Tibial nerve (tissue), 4 donors: ENCODE results near the gene GABRD. TPM values are rescaled to one million over a fixed set of nuclear protein-coding genes. Genes with fewer than 3 reads are reported as not detected.

Experiments used
- DNase-seq, 2 donors: peaks; one replicate each; pipeline ENCODE4 v3.0.0-alpha.2; 2019; ENCODE audit warnings: low spot score in 2 of 2
- H3K27ac ChIP-seq, 4 donors: fragments of 200-600 bp; sonication (generic) in 3 of 4; one replicate each; pipeline ENCODE4 v1.5.1; 2017 to 2019; ENCODE audit warnings: mild to moderate bottlenecking in 1 of 4
- H3K27me3 ChIP-seq, 2 donors: fragments of 200-600 bp; sonication (generic) in 1 of 2; one replicate each; pipeline versions ENCODE4 v1.5.1 to v1.6.0; 2017 to 2019
- H3K36me3 ChIP-seq, 3 donors: fragments of 200-600 bp; sonication (generic); one replicate each; pipeline ENCODE4 v1.5.1; 2018 to 2019
- H3K4me1 ChIP-seq, 4 donors: fragments of 200-600 bp; sonication (generic) in 3 of 4; one replicate each; pipeline ENCODE4 v1.5.1; 2017 to 2019
- H3K4me3 ChIP-seq, 4 donors: fragments of 200-600 bp; sonication (generic) in 3 of 4; one replicate each; pipeline ENCODE4 v1.5.1; 2017 to 2019; ENCODE audit warnings: mild to moderate bottlenecking in 1 of 4, moderate library complexity in 1 of 4
- H3K9me3 ChIP-seq, 4 donors: fragments of 200-600 bp; sonication (generic) in 3 of 4; one replicate each; pipeline ENCODE4 v1.5.1; 2017 to 2019
- EP300 ChIP-seq, 2 donors: sonication (generic); formaldehyde crosslinking; IDR thresholded peaks; one replicate each; pipeline ENCODE4 v1.6.1; 2017; ENCODE audit warnings: antibody characterized with exemption in 2 of 2, mild to moderate bottlenecking in 1 of 2
- POLR2A ChIP-seq, 2 donors: fragments of 450-650 bp; IDR thresholded peaks; one replicate each; pipeline ENCODE4 v1.6.1; 2017; ENCODE audit warnings: antibody characterized with exemption in 2 of 2, mild to moderate bottlenecking in 2 of 2, moderate library complexity in 2 of 2
- WGBS, 2 donors: methylation state at CpG; one replicate each; pipeline ENCODE4 v1.1.5; 2018; 5-methylcytosine and 5-hydroxymethylcytosine counted together
- total RNA-seq, 4 donors: library from RNA; depleted of rRNA; stranded (reverse); fragments of >200 nt; gene quantifications; one replicate each; pipeline ENCODE4 v1.1.0, GENCODE V29; 2016
- TF ChIP-seq, protein P1 (sequence below), 5 experiments: fragments of 200-600 bp in 3 of 5; fragments of 450-650 bp in 2 of 5; sonication (generic) in 3 of 5; IDR thresholded peaks; one replicate each; pipeline ENCODE4 v1.5.1; 2016 to 2019; ENCODE audit warnings: antibody characterized with exemption in 5 of 5, mild to moderate bottlenecking in 3 of 5, moderate library complexity in 2 of 5

GABRD gene
- total RNA-seq, 4 donors from 2014 or later, result 1.0 TPM; not detected in 3

DNA sequence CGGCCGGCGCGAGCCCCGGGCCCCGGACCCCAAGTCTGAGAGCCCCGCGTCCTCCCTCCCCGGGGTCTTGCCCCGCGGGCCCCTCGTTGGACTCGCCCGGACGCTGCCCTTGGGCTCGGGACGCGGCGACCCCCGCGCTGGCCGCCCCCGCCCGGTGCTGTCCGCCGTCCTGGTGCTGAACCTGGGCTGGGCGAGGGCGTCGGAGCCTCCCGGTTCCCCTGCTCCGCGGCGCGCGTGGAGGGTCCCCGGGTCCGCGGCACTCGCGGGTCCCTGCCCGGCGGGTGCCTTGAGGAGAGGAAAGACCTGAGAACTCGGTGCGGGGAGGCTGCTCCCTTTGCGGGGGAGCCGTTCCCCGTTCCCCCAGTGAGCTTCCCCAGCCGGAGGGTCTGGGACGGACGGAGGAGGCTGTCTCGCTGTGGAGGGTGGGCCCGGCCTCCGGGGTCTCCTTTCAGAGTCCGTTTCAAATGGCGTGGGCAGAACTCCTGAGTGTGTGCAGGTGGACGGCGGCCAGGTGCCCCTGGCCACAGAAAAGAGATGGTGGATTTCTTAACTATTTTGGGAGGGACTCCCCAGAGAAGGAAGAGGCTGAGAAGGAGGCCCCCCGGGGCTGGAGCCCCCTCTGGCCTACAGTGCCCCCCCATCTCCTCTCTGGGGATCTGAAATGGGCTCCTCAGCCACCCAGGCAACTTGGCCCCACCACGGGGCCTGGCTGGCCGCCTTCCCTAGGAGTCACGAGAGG, 595 bp downstream of the GABRD start:
- Histone ChIP-seq H3K36me3 (no peaks in the 10 kb centered on the region), H3K27ac (no peak overlapping the region), H3K4me1 (peaks cover 0 to 14% (median 2%) of the 10 kb centered on the region in 4 donors), H3K27me3 (peaks cover 0 to 93% of the 10 kb centered on the region in 2 donors), H3K9me3 (no peaks in the 10 kb centered on the region), H3K4me3 (peak overlapping the region in 1 of 4 donors; percentile 40)
- DNase-seq, result no peak
- 16 to 19% methylated on average over 30 to 32 of the region's 61 CpGs for WGBS, 2 donors
- TF ChIP-seq POLR2A (IDR thresholded peaks at IDR 0.05) (no peak), EP300 (IDR thresholded peaks at IDR 0.05) (no peak)
- TF ChIP-seq, protein P1, sequence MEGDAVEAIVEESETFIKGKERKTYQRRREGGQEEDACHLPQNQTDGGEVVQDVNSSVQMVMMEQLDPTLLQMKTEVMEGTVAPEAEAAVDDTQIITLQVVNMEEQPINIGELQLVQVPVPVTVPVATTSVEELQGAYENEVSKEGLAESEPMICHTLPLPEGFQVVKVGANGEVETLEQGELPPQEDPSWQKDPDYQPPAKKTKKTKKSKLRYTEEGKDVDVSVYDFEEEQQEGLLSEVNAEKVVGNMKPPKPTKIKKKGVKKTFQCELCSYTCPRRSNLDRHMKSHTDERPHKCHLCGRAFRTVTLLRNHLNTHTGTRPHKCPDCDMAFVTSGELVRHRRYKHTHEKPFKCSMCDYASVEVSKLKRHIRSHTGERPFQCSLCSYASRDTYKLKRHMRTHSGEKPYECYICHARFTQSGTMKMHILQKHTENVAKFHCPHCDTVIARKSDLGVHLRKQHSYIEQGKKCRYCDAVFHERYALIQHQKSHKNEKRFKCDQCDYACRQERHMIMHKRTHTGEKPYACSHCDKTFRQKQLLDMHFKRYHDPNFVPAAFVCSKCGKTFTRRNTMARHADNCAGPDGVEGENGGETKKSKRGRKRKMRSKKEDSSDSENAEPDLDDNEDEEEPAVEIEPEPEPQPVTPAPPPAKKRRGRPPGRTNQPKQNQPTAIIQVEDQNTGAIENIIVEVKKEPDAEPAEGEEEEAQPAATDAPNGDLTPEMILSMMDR (IDR thresholded peaks at IDR 0.05), result no peak

DNA sequence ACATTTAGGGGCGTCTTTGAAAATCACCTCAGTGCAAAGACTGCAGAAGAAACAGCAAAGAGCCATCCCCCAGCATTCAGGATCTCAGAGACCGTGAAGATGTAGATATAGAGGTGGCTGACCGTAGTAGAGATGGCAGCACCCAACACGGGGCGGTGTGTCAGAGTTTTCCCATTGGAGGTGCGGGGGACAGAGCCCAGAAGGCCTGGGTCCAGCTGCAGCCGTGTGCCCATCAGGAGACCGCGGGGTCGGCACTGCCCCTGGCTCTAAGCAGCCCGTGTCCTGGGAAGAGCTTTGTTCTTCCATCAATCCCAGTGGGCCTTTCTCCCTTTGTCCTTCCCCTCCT, 1.1 kb downstream of the GABRD start:
- Histone ChIP-seq H3K27ac (no peak overlapping the region), H3K36me3 (no peaks in the 10 kb centered on the region), H3K4me3 (no peak overlapping the region), H3K27me3 (peaks cover 0 to 93% of the 10 kb centered on the region in 2 donors), H3K4me1 (peaks cover 0 to 14% (median 2%) of the 10 kb centered on the region in 4 donors), H3K9me3 (no peaks in the 10 kb centered on the region)
- TF ChIP-seq, protein P1 (IDR thresholded peaks at IDR 0.05), result no peak
- DNase-seq, result no peak
- 72 to 78% methylated on average over 11 of the region's 11 CpGs for WGBS, 2 donors

DNA sequence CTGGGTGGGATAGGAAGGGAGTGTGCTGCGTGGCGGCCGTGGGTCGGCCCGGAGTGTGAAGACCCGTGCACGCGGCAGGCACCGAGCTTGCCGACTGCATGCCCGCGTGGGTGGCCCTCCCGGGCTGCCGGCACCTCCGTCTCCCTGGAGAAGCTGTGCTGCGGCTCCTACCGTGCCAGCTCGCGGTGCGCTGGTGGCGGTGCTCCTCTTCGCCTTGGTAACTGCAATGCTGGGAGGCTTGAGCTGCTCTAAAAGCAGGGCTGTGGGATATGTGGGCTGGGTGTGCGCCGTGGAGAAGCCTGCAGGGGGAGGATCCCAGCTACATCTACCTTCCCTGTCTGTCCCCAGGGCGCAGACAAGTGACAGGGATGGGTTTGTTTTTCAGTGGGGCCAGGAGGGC, 2.4 kb downstream of the GABRD start:
- peaks cover 0 to 90% of the 10 kb centered on the region in 2 donors for H3K27me3 ChIP-seq

DNA sequence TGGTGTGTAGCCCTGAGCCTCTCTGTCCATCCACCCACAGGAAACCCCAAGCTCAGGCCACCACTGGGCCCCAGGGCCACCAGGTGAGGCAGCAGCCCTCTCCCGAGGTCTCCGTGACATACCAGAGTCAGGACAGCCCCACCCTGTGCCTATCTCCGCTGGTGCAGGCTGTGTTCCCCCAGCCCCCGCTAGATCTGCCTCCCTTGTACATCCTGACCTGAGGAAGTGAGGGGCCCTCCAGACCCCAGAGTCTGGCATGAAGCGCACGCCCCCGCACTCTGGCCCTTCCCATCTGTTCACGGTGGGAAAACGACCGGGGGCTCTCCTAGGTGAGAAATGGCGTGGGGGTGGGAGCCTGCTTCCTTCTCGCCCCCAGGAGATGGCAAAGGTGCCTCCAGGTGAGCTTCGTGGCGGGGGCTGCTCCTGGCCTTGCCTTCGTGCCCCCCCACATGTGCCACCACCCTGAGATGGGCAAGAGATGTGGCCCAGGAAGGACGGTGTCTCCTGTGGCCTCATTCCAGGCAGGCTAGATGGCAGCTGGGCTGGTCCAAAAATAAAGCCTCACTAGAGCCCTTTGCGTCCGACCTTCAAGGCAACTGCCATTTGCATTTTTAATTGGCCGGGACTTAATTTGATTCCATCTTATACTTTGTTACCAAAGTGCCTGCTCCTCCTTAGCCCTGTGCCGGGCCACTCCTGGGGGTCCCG, 3.1 kb downstream of the GABRD start:
- Histone ChIP-seq H3K4me3 (no peak overlapping the region), H3K36me3 (no peaks in the 10 kb centered on the region), H3K9me3 (no peaks in the 10 kb centered on the region), H3K4me1 (peaks cover 0 to 14% (median 2%) of the 10 kb centered on the region in 4 donors), H3K27ac (no peak overlapping the region), H3K27me3 (peaks cover 0 to 85% of the 10 kb centered on the region in 2 donors)
- DNase-seq, result no peak
- TF ChIP-seq POLR2A (IDR thresholded peaks at IDR 0.05) (no peak), EP300 (IDR thresholded peaks at IDR 0.05) (no peak)
- TF ChIP-seq, protein P1 (IDR thresholded peaks at IDR 0.05), result no peak
- WGBS, 2 donors, result 72 to 77% methylated on average over 21 of the region's 21 CpGs

More for the DNA sequence above, 2.4 kb downstream of the GABRD start:
- H3K36me3 ChIP-seq, result no peaks in the 10 kb centered on the region
- no peak for DNase-seq
- WGBS, 2 donors, result 81 to 88% methylated on average over 21 to 25 of the region's 25 CpGs
- no peak overlapping the region for H3K4me3 ChIP-seq
- TF ChIP-seq, protein P1 (IDR thresholded peaks at IDR 0.05), result no peak
- TF ChIP-seq EP300 (IDR thresholded peaks at IDR 0.05), result no peak
- no peak for TF ChIP-seq POLR2A (IDR thresholded peaks at IDR 0.05)
- no peak overlapping the region for H3K27ac ChIP-seq
- no peaks in the 10 kb centered on the region for H3K9me3 ChIP-seq
- peaks cover 0 to 14% (median 2%) of the 10 kb centered on the region in 4 donors for H3K4me1 ChIP-seq

DNA sequence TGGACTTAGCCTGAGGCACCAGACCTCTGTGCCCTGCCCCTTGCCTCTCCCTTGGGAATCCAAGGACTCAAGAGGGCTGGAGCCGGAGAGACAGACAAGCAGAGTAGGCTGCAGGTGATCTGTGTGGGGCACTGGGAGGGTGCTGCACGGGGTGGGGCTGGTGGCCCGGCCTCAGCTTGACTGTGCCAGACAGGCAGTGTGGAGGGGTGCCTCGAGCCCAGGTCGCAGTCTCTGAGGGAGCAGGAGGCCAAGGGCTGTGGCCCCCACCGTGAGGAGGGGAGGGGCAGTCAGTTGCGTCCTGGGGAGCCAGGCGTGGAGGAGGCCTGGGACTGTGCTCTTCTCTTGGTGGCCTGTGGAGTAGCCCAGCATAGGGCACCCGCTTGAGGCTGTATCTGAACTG, 4.0 kb downstream of the GABRD start:
- Histone ChIP-seq H3K4me1 (peaks cover 0 to 14% (median 2%) of the 10 kb centered on the region in 4 donors), H3K9me3 (no peaks in the 10 kb centered on the region), H3K27me3 (peaks cover 0 to 76% of the 10 kb centered on the region in 2 donors), H3K4me3 (no peak overlapping the region), H3K36me3 (no peaks in the 10 kb centered on the region), H3K27ac (no peak overlapping the region)
- TF ChIP-seq EP300 (IDR thresholded peaks at IDR 0.05) (no peak), POLR2A (IDR thresholded peaks at IDR 0.05) (no peak)
- TF ChIP-seq, protein P1 (IDR thresholded peaks at IDR 0.05), result no peak
- WGBS, 2 donors, result 67 to 76% methylated on average over 8 of the region's 9 CpGs
- no peak for DNase-seq
